SK-N-SH treated with all-trans-retinoic acid at 6 μM for 48 hours (cell line): ENCODE data around the gene ITGB4.

ENCODE experiments used
- ATAC-seq: fragments of 200-7000 bp; cut with Tn5 transposase; 3 replicates; pipeline ENCODE4 v1.9.1; 2020; ENCODE audit warnings: mild to moderate bottlenecking, moderate library complexity
- ARNTL ChIP-seq: fragments of 450-650 bp; formaldehyde crosslinking; IDR thresholded peaks from 2 replicates; pipeline ENCODE4 v1.5.0; 2020; ENCODE audit warnings: low read depth, mild to moderate bottlenecking, moderate library complexity, borderline replicate concordance
- BACH2 ChIP-seq: fragments of 250-450 bp; sonication (Bioruptor Pico); IDR thresholded peaks from 2 replicates; pipeline ENCODE4 v1.9.0; 2021; ENCODE audit warnings: mild to moderate bottlenecking, borderline replicate concordance
- CSDC2 ChIP-seq: fragments of 250-450 bp; sonication (Bioruptor Pico); IDR thresholded peaks from 2 replicates; pipeline ENCODE4 v1.5.0; 2020; ENCODE audit warnings: mild to moderate bottlenecking, moderate library complexity
- ESRRG ChIP-seq: fragments of 250-450 bp; sonication (Bioruptor Pico); IDR thresholded peaks from 2 replicates; pipeline ENCODE4 v1.6.1; 2021; ENCODE audit warnings: mild to moderate bottlenecking
- GLIS3 ChIP-seq: fragments of 250-450 bp; sonication (Bioruptor Pico); IDR thresholded peaks from 2 replicates; pipeline ENCODE4 v1.5.0; 2020; ENCODE audit warnings: mild to moderate bottlenecking, moderate library complexity
- ISL1 ChIP-seq: fragments of 250-450 bp; sonication (Bioruptor Pico); IDR thresholded peaks from 2 replicates; pipeline ENCODE4 v2.1.2; 2022; ENCODE audit warnings: mild to moderate bottlenecking, moderate library complexity
- OSR1 ChIP-seq: fragments of 250-450 bp; sonication (Bioruptor Pico); IDR thresholded peaks from 2 replicates; pipeline ENCODE4 v1.8.0; 2022; ENCODE audit warnings: moderate library complexity, mild to moderate bottlenecking, inconsistent platforms
- PPARA ChIP-seq: fragments of 250-450 bp; sonication (Bioruptor Pico); IDR thresholded peaks from 2 replicates; pipeline ENCODE4 v1.5.0; 2020; ENCODE audit warnings: mild to moderate bottlenecking, borderline replicate concordance
- RARB ChIP-seq: fragments of 250-450 bp; sonication (Bioruptor Pico); IDR thresholded peaks from 2 replicates; pipeline ENCODE4 v1.8.0; 2021; ENCODE audit warnings: mild to moderate bottlenecking, moderate library complexity
- SNAI2 ChIP-seq: fragments of 250-450 bp; sonication (Bioruptor Pico); IDR thresholded peaks from 2 replicates; pipeline ENCODE4 v1.5.0; 2020; ENCODE audit warnings: mild to moderate bottlenecking, moderate library complexity
- TCF4 ChIP-seq: fragments of 250-450 bp; sonication (Bioruptor Pico); IDR thresholded peaks from 2 replicates; pipeline ENCODE4 v1.8.0; 2021; ENCODE audit warnings: mild to moderate bottlenecking, moderate library complexity, borderline replicate concordance
- TOX ChIP-seq: fragments of 250-450 bp; sonication (Bioruptor Pico); IDR thresholded peaks from 2 replicates; pipeline ENCODE4 v1.8.0; 2021; ENCODE audit warnings: mild to moderate bottlenecking, moderate library complexity, borderline replicate concordance
- ZC3H10 ChIP-seq: fragments of 250-450 bp; sonication (Bioruptor Pico); IDR thresholded peaks from 2 replicates; pipeline ENCODE4 v1.5.1; 2021; ENCODE audit warnings: mild to moderate bottlenecking, moderate library complexity
- ZFP3 ChIP-seq: fragments of 250-450 bp; sonication (Bioruptor Pico); IDR thresholded peaks from 2 replicates; pipeline ENCODE4 v1.5.0; 2020; ENCODE audit warnings: mild to moderate bottlenecking, moderate library complexity
- ZFP30 ChIP-seq: fragments of 450-650 bp; formaldehyde crosslinking; IDR thresholded peaks from 2 replicates; pipeline ENCODE4 v1.5.0; 2022; ENCODE audit warnings: mild to moderate bottlenecking, moderate library complexity
- ZNF565 ChIP-seq: fragments of 450-650 bp; formaldehyde crosslinking; conservative IDR thresholded peaks from 2 replicates; pipeline ENCODE4 v1.5.0; 2020; ENCODE audit warnings: low read depth, mild to moderate bottlenecking, moderate library complexity
- ZNF70 ChIP-seq: fragments of 450-650 bp; formaldehyde crosslinking; IDR thresholded peaks from 2 replicates; pipeline ENCODE4 v1.5.0; 2020; ENCODE audit warnings: mild to moderate bottlenecking, moderate library complexity
- ZNF8 ChIP-seq: fragments of 450-650 bp; formaldehyde crosslinking; IDR thresholded peaks from 2 replicates; pipeline ENCODE4 v1.5.0; 2020; ENCODE audit warnings: mild to moderate bottlenecking, moderate library complexity
- TF ChIP-seq, protein P1 (sequence below): fragments of 250-450 bp; sonication (Bioruptor Pico); IDR thresholded peaks from 2 replicates; pipeline ENCODE4 v1.8.0; 2021; ENCODE audit warnings: low read depth, mild to moderate bottlenecking, moderate library complexity, borderline replicate concordance
- TF ChIP-seq, protein P2 (sequence below): fragments of 250-450 bp; sonication (Bioruptor Pico); IDR thresholded peaks from 2 replicates; pipeline ENCODE4 v1.5.1; 2020; ENCODE audit warnings: low read depth, mild to moderate bottlenecking, moderate library complexity
- TF ChIP-seq, protein P3 (sequence below): fragments of 250-450 bp; sonication (Bioruptor Pico); IDR thresholded peaks from 2 replicates; pipeline ENCODE4 v1.5.0; 2020; ENCODE audit warnings: mild to moderate bottlenecking, moderate library complexity

The ITGB4 gene

DNA sequence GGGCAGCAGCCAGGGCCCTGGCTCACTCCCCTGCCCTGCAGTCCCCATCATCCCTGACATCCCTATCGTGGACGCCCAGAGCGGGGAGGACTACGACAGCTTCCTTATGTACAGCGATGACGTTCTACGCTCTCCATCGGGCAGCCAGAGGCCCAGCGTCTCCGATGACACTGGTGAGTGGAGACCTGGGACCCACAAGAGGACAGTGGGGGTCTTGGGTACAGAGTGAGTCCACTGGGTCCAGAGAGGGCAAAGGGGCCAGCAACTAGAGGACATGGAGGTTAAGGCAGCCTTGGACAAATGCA, 31.1 kb downstream of the ITGB4 start (continued):
- TF ChIP-seq ARNTL (no peak), TCF4 (no peak)
- TF ChIP-seq, all 23 proteins: peak for 0

DNA sequence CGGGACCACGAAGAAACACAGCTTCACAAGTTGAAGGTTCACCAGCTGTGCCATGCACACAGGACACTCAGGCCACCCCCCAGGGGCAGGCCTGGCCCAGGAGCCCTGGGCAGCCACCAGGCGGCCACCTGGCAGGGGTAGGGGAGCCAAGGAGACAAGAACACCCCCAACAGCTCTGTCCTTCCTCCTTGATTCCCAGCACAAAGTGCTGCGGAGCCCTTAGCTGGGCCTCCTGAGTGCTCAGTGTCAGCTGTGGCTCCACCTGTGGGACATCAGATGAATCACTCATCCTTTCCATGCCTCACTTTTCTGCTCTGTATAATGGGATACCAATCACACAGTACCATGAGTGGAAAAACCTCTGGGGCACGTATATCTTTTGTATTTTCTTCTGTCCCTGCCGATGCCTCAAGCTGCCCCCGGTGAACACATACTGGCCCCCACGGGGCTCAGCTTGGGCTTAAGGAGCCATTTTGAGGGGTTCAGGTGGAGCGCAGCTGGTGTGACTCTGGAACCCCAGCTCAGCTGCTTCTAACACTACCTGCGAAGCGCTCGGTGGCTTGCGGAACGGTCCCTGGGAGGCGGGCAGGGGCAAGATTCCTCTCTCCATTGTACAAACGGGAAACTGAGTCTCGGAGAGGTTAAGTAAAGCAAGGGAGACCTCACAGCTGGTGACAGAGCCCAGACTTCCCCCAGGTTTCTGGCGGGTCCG, 31.7 kb downstream of the ITGB4 start:
- TF ChIP-seq CSDC2 (CRISPR knock-in tag) (no peak), ZFP30 (no peak), GLIS3 (CRISPR knock-in tag) (no peak), PPARA (CRISPR knock-in tag) (no peak), OSR1 (CRISPR knock-in tag) (no peak), TCF4 (no peak), TOX (CRISPR knock-in tag) (no peak), ARNTL (no peak), ZFP3 (no peak), ISL1 (no peak), ZNF565 (CRISPR knock-in tag) (no peak)
- TF ChIP-seq, protein P1, sequence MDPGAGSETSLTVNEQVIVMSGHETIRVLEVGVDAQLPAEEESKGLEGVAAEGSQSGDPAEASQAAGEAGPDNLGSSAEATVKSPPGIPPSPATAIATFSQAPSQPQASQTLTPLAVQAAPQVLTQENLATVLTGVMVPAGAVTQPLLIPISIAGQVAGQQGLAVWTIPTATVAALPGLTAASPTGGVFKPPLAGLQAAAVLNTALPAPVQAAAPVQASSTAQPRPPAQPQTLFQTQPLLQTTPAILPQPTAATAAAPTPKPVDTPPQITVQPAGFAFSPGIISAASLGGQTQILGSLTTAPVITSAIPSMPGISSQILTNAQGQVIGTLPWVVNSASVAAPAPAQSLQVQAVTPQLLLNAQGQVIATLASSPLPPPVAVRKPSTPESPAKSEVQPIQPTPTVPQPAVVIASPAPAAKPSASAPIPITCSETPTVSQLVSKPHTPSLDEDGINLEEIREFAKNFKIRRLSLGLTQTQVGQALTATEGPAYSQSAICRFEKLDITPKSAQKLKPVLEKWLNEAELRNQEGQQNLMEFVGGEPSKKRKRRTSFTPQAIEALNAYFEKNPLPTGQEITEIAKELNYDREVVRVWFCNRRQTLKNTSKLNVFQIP (CRISPR knock-in tag): no peak
- TF ChIP-seq, protein P2, sequence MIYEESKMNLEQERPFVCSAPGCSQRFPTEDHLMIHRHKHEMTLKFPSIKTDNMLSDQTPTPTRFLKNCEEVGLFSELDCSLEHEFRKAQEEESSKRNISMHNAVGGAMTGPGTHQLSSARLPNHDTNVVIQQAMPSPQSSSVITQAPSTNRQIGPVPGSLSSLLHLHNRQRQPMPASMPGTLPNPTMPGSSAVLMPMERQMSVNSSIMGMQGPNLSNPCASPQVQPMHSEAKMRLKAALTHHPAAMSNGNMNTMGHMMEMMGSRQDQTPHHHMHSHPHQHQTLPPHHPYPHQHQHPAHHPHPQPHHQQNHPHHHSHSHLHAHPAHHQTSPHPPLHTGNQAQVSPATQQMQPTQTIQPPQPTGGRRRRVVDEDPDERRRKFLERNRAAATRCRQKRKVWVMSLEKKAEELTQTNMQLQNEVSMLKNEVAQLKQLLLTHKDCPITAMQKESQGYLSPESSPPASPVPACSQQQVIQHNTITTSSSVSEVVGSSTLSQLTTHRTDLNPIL: no peak
- TF ChIP-seq, protein P3, sequence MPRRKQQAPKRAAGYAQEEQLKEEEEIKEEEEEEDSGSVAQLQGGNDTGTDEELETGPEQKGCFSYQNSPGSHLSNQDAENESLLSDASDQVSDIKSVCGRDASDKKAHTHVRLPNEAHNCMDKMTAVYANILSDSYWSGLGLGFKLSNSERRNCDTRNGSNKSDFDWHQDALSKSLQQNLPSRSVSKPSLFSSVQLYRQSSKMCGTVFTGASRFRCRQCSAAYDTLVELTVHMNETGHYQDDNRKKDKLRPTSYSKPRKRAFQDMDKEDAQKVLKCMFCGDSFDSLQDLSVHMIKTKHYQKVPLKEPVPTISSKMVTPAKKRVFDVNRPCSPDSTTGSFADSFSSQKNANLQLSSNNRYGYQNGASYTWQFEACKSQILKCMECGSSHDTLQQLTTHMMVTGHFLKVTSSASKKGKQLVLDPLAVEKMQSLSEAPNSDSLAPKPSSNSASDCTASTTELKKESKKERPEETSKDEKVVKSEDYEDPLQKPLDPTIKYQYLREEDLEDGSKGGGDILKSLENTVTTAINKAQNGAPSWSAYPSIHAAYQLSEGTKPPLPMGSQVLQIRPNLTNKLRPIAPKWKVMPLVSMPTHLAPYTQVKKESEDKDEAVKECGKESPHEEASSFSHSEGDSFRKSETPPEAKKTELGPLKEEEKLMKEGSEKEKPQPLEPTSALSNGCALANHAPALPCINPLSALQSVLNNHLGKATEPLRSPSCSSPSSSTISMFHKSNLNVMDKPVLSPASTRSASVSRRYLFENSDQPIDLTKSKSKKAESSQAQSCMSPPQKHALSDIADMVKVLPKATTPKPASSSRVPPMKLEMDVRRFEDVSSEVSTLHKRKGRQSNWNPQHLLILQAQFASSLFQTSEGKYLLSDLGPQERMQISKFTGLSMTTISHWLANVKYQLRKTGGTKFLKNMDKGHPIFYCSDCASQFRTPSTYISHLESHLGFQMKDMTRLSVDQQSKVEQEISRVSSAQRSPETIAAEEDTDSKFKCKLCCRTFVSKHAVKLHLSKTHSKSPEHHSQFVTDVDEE (CRISPR knock-in tag): no peak
- ATAC-seq: no peak

DNA sequence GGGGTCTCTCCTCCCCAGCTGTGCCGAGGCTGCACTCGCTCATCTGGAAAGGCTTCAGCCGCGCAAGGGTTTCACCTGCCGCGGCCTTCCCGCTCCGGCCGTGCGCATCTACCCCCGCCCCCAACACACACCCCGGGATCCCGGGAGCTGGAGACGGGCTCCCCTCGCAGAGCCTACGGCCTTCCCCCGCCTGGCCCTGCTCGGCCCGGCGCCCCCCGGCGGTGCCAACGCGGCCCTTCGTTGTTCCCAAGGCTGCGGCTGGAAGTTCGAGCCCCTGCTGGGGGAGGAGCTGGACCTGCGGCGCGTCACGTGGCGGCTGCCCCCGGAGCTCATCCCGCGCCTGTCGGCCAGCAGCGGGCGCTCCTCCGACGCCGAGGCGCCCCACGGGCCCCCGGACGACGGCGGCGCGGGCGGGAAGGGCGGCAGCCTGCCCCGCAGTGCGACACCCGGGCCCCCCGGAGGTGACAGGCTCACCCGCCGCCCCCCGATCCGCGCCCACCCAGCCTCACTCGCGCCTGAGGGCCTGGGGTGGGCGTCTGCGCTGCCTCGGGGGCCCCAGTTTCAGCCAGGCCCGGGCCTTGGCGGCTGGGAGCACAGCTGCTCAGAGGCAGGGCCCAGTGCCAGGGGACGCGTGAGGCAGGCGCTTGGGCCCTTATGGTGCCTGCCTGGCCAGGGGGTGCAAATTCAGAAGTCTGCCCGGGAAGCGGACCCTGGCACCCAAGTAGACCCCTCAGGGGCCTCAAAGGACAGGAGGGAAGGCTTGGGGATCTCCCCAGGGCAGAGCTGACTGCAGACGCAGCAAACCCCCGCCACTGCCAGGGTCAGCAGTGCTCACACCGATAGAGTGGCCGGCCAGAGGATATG, 32.5 kb downstream of the ITGB4 start:
- peak; percentile 72 for ATAC-seq
- TF ChIP-seq, protein P2: no peak
- TF ChIP-seq ZFP30 (no peak), SNAI2 (CRISPR knock-in tag) (0 out of 2 replicates have a peak, but pooled peaks have one; percentile 10), ARNTL (0 out of 2 replicates have a peak, but pooled peaks have one; percentile 55)
- TF ChIP-seq, all 23 proteins: peak for 2

DNA sequence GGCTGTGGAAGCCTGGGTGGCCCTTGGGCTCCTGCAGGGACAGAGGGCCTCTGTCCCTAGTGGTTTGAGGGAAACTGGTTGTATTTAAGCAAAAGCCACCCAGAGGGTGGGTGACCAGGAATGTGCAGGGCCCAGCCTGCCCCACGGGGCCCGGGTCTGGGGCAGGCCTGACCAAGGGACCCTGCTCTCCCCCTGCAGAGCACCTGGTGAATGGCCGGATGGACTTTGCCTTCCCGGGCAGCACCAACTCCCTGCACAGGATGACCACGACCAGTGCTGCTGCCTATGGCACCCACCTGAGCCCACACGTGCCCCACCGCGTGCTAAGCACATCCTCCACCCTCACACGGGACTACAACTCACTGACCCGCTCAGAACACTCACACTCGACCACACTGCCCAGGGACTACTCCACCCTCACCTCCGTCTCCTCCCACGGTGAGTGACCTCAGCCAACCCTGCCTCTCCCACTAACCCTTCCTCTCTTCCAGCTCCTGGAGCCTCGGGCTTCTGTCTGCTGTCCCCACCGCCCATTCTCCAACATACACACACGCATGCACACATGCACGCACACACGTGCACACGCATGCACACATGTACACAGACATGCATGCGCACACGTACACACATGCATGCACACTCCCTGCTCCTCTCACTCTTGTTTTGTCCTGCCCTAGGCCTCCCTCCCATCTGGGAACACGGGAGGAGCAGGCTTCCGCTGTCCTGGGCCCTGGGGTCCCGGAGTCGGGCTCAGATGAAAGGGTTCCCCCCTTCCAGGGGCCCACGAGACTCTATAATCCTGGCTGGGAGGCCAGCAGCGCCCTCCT, 33.3 kb downstream of the ITGB4 start:
- ATAC-seq: no peak
- no peak for TF ChIP-seq ARNTL
- no peak for TF ChIP-seq TCF4
- TF ChIP-seq, protein P2: no peak
- TF ChIP-seq ZC3H10 (CRISPR knock-in tag): no peak
- TF ChIP-seq, protein P3 (CRISPR knock-in tag): no peak
- TF ChIP-seq PPARA (CRISPR knock-in tag): no peak
- TF ChIP-seq RARB (CRISPR knock-in tag): no peak
- TF ChIP-seq BACH2: no peak
- TF ChIP-seq ZNF70 (CRISPR knock-in tag): no peak
- TF ChIP-seq SNAI2 (CRISPR knock-in tag): no peak
- no peak for TF ChIP-seq ZNF8 (CRISPR knock-in tag)
- TF ChIP-seq GLIS3 (CRISPR knock-in tag): no peak
- no peak for TF ChIP-seq TOX (CRISPR knock-in tag)
- no peak for TF ChIP-seq OSR1 (CRISPR knock-in tag)
- TF ChIP-seq CSDC2 (CRISPR knock-in tag): no peak
- no peak for TF ChIP-seq ESRRG (CRISPR knock-in tag)
- TF ChIP-seq ZFP3: no peak
- TF ChIP-seq ZFP30: no peak
